Measurements from ENCODE around the gene NIPAL3. TPM values are rescaled to one million over a fixed set of nuclear protein-coding genes. Genes with fewer than 3 reads are reported as not detected.

Gene NIPAL3
- total RNA-seq, 1 experiment from 2014 or later, result 7.7 TPM

DNA sequence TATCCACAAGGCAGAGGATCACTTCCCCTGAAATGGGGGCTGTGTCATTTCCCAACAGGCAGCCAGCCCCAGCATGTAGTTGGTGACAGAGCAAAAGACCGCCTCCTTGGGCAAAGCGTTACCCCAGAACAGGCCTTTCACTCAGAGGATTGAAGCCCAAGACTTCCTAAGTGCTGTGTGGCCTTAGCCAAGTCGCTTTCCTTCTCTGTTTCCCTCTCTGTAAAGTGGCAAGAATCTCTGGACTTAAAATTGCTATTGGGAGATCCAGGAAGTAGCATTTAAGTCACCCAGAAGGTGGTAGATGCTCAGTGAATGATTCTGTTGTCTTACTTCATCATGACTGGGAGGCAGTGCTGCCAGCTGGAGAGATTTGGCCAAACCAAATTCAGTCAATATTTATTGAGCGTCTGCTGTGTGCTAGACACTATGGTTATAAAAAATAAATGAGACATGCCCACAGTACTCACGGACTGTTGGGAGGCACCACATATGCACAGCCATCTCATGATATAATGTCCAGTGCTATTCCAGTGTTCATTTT, 35.3 kb downstream of the NIPAL3 start:
- Histone ChIP-seq H3K23me2 (ENCODE audit: insufficient read length, low read depth, low read length, poor library complexity, severe bottlenecking) (no peaks in the 10 kb centered on the region), H3K79me2 (ENCODE audit: insufficient read depth, low read length) (no peaks in the 10 kb centered on the region), H3K27me3 (ENCODE audit: insufficient read depth, low read length) (no peaks in the 10 kb centered on the region), H3K18ac (ENCODE audit: insufficient read length, low read depth, low read length) (no peak overlapping the region), H2BK20ac (ENCODE audit: low read depth, low read length, poor library complexity, severe bottlenecking) (no peak overlapping the region), H3K79me1 (ENCODE audit: insufficient read depth, low read depth, low read length, poor library complexity, severe bottlenecking) (no peaks in the 10 kb centered on the region), H3K4me1 (ENCODE audit: insufficient read depth, low read length) (no peaks in the 10 kb centered on the region), H3K4me2 (ENCODE audit: insufficient read depth, insufficient read length, low read length) (no peak overlapping the region), H2BK120ac (ENCODE audit: low read depth, low read length, poor library complexity, severe bottlenecking) (no peak overlapping the region), H2AK5ac (ENCODE audit: insufficient read length, low read length) (no peak overlapping the region), H3K56ac (ENCODE audit: insufficient read length, low read depth, low read length) (no peak overlapping the region), H4K5ac (ENCODE audit: insufficient read length, low read depth, low read length) (no peak overlapping the region), H3T11ph (ENCODE audit: low read length) (no peak overlapping the region), H3K27ac (ENCODE audit: insufficient read length, low read depth, low read length) (no peak overlapping the region), H4K20me1 (ENCODE audit: control insufficient read depth, insufficient read depth, insufficient read length) (no peaks in the 10 kb centered on the region), H4K91ac (ENCODE audit: insufficient read length, low read depth, low read length) (no peak overlapping the region), H2BK5ac (ENCODE audit: insufficient read length, low read length) (no peak overlapping the region), H4K8ac (replicated peaks; ENCODE audit: insufficient read length, low read depth, low read length) (no peak overlapping the region), H3K14ac (ENCODE audit: insufficient read depth, low read length) (no peak overlapping the region), H2BK12ac (ENCODE audit: insufficient read length, low read depth, low read length) (no peak overlapping the region), H3K23ac (ENCODE audit: insufficient read length, low read depth, low read length) (no peak overlapping the region), H2AFZ (ENCODE audit: low read length) (no peak overlapping the region), H3K9ac (ENCODE audit: extremely low read depth, insufficient read length, low read length) (no peak overlapping the region), H3K4ac (ENCODE audit: low read depth, low read length) (no peak overlapping the region), H2BK15ac (ENCODE audit: low read depth, low read length) (no peak overlapping the region), H3K9me3 (ENCODE audit: control insufficient read depth, low read depth, low read length) (no peaks in the 10 kb centered on the region)
- Mint-ChIP-seq H3K36me3 (ENCODE audit: insufficient read depth in 1 of 3, low read depth in 3 of 3) (peaks cover 0 to 7% (median 5%) of the 10 kb centered on the region in 3 experiments; a peak in 4 of 7 replicates), H3K4me3 (no peak overlapping the region; a peak in 1 of 5 replicates), H3K27me3 (ENCODE audit: low read depth) (no peaks in the 10 kb centered on the region), H3K9me3 (no peaks in the 10 kb centered on the region), H3K4me1 (no peaks in the 10 kb centered on the region), H3K27ac (no peak overlapping the region)
- WGBS (ENCODE audit: extremely low coverage, insufficient read length, low lambda C conversion rate), result no CpG with 5 or more reads among the region's 5 CpGs
- no peak for TF ChIP-seq CTCF (conservative IDR thresholded peaks at IDR 0.05)
- no peak for DNase-seq

All from H9 (cell line).